Testis (tissue), 2 donors: ENCODE measurements around the gene TAX1BP3.

Experiments
- CTCF ChIP-seq, 3 experiments: fragments of 450-650 bp in 2 of 3; fragments of 200-600 bp in 1 of 3; sonication (generic) in 1 of 3; IDR thresholded peaks; one replicate each; pipeline ENCODE4 v1.5.1; 2016 to 2019; ENCODE audit warnings: antibody characterized with exemption in 3 of 3, mild to moderate bottlenecking in 2 of 3, moderate library complexity in 1 of 3
- POLR2A ChIP-seq: fragments of 450-650 bp; IDR thresholded peaks from one replicate; pipeline ENCODE4 v1.6.1; 2017; ENCODE audit warnings: antibody characterized with exemption, mild to moderate bottlenecking, moderate library complexity

- no peak for TF ChIP-seq POLR2A
- no peak for TF ChIP-seq CTCF (IDR thresholded peaks at IDR 0.05)
Observed at GRCh38 chr17:3715296-3715695, 46.9 kb upstream of the TAX1BP3 start.
